Activated CD8-positive, alpha-beta memory T cell treated with anti-CD3 and anti-CD28 coated beads, Interleukin-2, amount 50 U/mL, for 24 hours (primary cell): ENCODE measurements around the gene PTOV1.

Source experiments
- DNase-seq: peaks from one replicate; pipeline ENCODE4 v3.0.0-alpha.2; 2020; ENCODE audit errors: extremely low read depth

PTOV1 gene

GRCh38 chr19:49874503-49875157 is 23.7 kb downstream of the PTOV1 start:
- DNase-seq: no peak

- DNase-seq: no peak
Measured at GRCh38 chr19:49875177-49875576, 24.2 kb downstream of the PTOV1 start.

GRCh38 chr19:49875857-49876421 is 25.0 kb downstream of the PTOV1 start:
- no peak for DNase-seq

GRCh38 chr19:49876422-49877019 is 25.6 kb downstream of the PTOV1 start:
- peak; percentile 91 for DNase-seq

- DNase-seq: peak; percentile 98
Measured at GRCh38 chr19:49877020-49877878, 26.3 kb downstream of the PTOV1 start, which contains the start of the genes AKT1S1 and TBC1D17. AKT1S1 (minus strand) TSS chr19:49877355; CDS start chr19:49873295, 4,060 bp downstream. TBC1D17 (plus strand) TSS chr19:49877702; CDS start chr19:49877724, 22 bp downstream.

DNA sequence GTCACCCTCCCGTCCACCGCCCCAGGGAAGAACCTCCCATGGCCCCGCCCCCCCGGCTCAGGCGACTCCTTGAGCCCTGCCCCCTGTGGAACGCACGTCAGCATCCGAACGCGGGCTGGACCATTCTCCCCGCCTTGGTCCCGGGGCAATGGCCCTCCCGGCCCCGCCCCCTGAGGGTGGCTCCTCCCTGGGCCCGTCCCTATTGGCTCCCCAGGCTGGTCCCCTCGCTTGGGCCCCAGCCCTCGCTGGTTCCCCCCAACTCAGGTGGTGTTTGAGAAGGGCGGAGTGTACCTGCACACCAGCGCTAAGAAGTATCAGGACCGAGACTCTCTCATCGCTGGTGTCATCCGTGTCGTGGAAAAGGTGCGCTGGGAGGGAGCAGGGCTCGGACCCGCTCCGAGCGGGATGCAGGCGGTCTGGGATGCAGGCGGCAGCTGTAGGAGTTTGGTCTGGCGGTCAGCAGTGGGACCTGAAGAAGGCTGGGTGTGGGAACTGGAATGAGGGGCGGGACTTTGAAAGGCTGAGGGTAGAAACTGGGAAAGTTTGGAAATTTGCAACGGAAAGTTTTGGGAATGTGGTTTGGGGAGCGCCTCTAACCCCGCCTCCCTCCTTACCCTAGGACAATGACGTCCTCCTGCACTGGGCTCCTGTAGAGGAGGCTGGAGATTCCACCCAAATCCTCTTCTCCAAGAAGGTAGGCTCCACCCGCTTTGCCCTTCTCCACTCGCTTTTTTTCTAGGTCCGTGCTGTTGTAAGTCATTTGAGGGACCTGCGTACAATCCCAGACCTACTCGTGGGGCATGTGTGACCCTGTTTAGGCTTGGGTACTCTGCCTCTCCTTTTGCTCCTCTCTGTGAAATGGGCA is 27.2 kb downstream of the PTOV1 start:
- DNase-seq: peak; percentile 97

DNA sequence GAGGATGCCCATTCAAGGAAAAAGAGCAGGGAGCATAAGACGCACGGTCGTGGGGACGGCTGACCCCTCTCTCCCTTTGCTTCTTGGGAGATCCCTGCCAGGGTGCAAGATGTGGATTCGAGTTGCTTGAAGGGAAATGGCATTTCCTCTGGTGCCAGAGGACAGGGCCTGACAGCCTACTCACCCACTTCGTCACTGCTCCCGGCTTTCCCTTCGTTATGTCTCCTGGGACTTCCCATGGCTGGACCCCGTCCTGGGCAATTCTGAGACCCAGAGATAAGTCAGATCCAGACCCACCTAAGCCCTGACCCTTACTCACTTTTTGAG is 27.7 kb downstream of the PTOV1 start:
- DNase-seq: no peak

GRCh38 chr19:49879243-49879963 is 28.4 kb downstream of the PTOV1 start:
- DNase-seq: no peak

DNA sequence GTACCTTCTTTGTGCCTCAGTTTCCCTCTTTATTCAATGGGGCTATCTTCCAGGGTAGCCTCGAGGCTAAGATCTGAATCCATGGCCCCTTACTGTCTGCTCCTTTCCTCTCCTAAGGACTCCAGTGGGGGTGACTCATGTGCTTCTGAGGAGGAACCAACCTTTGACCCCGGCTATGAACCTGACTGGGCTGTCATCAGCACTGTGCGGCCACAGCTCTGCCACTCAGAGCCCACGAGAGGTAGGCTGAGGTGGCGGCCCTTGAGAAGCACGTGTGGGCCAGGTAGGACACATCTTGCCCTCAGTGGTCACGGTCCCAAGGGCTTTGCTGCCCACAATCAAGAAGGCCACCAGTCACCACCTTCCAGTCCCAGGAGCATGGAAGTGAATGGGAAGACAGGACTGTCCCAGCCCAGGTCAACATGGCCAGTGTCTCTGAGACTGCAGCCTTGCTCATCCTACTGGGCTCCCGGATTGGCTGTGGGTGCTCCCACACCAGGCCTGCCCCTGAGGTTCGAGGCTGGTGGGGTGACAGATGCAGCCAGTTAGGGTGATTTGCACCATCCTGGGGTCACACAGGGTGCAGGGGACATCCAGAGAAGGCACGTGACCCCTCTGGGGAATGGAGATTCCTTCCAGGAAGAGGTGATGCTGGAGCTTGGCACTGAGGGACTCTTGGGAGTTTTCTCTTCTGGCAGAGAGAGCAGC is 29.4 kb downstream of the PTOV1 start:
- DNase-seq: no peak

- no peak for DNase-seq
Measured at GRCh38 chr19:49881186-49881585, 30.2 kb downstream of the PTOV1 start.

- no peak for DNase-seq
Measured at GRCh38 chr19:49881672-49882394, 30.9 kb downstream of the PTOV1 start.

- no peak for DNase-seq
Measured at GRCh38 chr19:49882643-49883042, 31.7 kb downstream of the PTOV1 start.

- no peak for DNase-seq
Measured at GRCh38 chr19:49883094-49883493, 32.1 kb downstream of the PTOV1 start.

- no peak for DNase-seq
Measured at GRCh38 chr19:49884109-49884508, 33.1 kb downstream of the PTOV1 start.

DNA sequence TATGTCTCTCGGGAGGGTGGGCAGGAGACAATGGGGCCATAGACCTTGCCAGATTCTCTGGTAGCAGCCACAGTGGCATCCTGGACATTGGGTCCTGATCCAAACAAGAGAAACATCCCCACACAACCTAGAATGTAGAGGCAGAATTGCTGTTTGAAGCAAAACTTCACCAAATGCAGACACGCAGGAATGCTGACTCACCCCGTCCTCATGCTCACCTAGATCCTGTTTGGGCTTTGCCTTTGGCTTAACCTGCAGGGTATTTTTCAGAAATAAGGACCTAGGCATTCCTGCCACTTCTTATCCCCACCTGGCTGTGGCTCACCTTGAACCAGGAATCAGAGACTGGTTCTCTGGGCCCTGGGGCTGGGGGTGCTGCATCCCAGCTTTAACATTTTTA is 33.8 kb downstream of the PTOV1 start:
- no peak for DNase-seq

GRCh38 chr19:49887037-49887664 is 36.2 kb downstream of the PTOV1 start:
- no peak for DNase-seq

- DNase-seq: no peak
Measured at GRCh38 chr19:49887665-49888509, 36.9 kb downstream of the PTOV1 start.

DNA sequence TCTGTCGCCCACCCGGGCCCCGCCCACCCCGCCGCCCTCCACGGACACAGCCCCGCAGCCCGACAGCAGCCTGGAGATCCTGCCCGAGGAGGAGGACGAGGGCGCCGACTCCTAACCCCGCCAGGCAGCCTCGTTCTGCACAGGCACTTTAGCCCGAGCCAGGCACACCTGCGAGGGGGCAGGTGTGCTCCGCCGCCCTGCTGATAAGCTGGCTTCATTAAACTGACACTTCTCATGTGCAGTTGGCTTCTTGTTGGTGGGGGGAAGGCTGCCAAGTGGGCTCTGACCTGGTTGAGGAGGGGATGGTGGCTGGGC is 37.5 kb downstream of the PTOV1 start:
- no peak for DNase-seq
